ENCODE data around the gene GRID2. TPM values are rescaled to one million over a fixed set of nuclear protein-coding genes. Genes with fewer than 3 reads are reported as not detected.

Gene GRID2
- total and polyA plus RNA-seq, 2 of the 13 experiments (the other 11 are each of a cell fraction or from before 2014, with no cell fraction given) = not detected

DNA sequence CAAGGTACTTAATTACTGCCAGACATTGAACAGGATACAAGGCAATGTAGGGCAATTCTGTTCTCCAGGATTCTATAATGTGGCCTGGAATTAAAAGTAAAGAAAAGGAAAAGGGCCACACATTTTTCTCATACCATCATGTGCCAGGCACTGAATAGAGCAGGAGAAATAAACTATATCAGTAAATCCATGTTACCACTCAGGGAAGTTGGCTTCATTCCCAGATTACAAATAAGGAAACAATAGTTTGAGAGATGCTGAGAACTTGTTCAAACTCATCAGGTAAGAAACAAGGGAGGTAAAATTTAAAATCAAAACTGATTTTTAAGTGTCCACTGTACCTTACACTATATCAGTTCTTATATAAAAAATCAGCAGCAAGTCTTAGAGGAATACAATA lies 879.8 kb downstream of the GRID2 start:
- no peak for ATAC-seq
- no peaks in the 10 kb centered on the region for H3K36me3 ChIP-seq (replicated peaks in 1 of 2; ENCODE audit: control insufficient read depth in 1 of 2, insufficient read depth in 2 of 2, low read length in 2 of 2)

DNA sequence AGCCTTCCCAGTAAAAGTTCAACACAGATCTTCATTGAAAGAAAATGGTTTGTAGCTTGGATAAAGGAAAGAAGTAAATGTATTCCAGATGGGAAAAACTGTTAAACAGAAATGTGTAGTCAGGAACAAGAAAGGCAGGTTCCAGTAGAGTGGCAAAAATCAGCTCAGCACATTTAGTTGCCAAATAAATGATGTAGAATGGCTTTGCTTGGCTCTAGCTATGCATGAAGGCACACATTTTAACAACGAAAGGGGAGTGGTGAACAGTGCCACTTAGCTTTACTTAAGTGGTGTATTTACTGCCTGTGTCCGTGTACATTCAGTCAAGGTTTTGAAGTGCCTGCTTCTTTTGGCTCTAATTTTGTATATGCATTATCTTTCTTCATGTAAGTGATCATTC lies 880.3 kb downstream of the GRID2 start:
- in situ Hi-C loops (cut with HindIII; ENCODE audit: extremely low pct_ligation_motif_present, low pct_unique_long_range_greater_than_20kb) (no loop called here), intact Hi-C loops (cut with micrococcal nuclease; ENCODE audit: unreplicated experiment) (no loop called here)
- POLR2A ChIA-PET = no interaction called here
- H3K4me3 ChIP-seq (replicated peaks in 1 of 3; ENCODE audit: insufficient read depth in 1 of 3, low read depth in 2 of 3, low read length in 3 of 3) = no peak overlapping the region
- H3K79me2 ChIP-seq (ENCODE audit: insufficient read depth, low read length) = no peaks in the 10 kb centered on the region
- CTCF ChIA-PET (ENCODE audit: low intra/inter-chr PET ratio, low total read pairs) = no interaction called here
- no peak for FAIRE-seq
- no peak overlapping the region for H3K27ac ChIP-seq (ENCODE audit: extremely low read length, insufficient read depth, low read length)
- no peaks in the 10 kb centered on the region for H3K9me3 ChIP-seq (ENCODE audit: low read length)
- H3K36me3 ChIP-seq (replicated peaks in 1 of 2; ENCODE audit: control insufficient read depth in 1 of 2, insufficient read depth in 2 of 2, low read length in 2 of 2) = no peaks in the 10 kb centered on the region
- no peak overlapping the region for H3K4me2 ChIP-seq (ENCODE audit: low read depth, low read length)
- no peak for DNase-seq (ENCODE audit: low spot score)
- no peaks in the 10 kb centered on the region for H3K4me1 ChIP-seq (ENCODE audit: insufficient read depth, low read length)
- H4K20me1 ChIP-seq (ENCODE audit: insufficient read depth, low read length) = no peaks in the 10 kb centered on the region
- WGBS (ENCODE audit: low lambda C conversion rate) = 3% methylated on average over 2 of the region's 2 CpGs
- no peaks in the 10 kb centered on the region for H3K27me3 ChIP-seq (ENCODE audit: control insufficient read depth in 1 of 2, insufficient read depth in 2 of 2, low read length in 2 of 2)
- BruUV-seq (replicated peaks) = no TSS peak
- no peak for ATAC-seq
- no peak overlapping the region for H2AFZ ChIP-seq (ENCODE audit: low read length)
- H3K9ac ChIP-seq (ENCODE audit: insufficient read depth, low read depth, low read length) = no peak overlapping the region
- TF ChIP-seq NCOR1 (IDR thresholded peaks at IDR 0.05; ENCODE audit: borderline replicate concordance, low read length) = no peak
- TF ChIP-seq ZNF816 (CRISPR knock-in tag; IDR thresholded peaks at IDR 0.05; ENCODE audit: borderline replicate concordance) = no peak
- no peak for TF ChIP-seq ERF (CRISPR knock-in tag; IDR thresholded peaks at IDR 0.05)
- TF ChIP-seq SNAPC2 (CRISPR knock-in tag; IDR thresholded peaks at IDR 0.05) = no peak
- no peak for TF ChIP-seq ZNF235 (CRISPR knock-in tag; IDR thresholded peaks at IDR 0.05; ENCODE audit: borderline replicate concordance)
- TF ChIP-seq KDM5B (CRISPR knock-in tag; IDR thresholded peaks at IDR 0.05; ENCODE audit: borderline replicate concordance) = no peak
- no peak for TF ChIP-seq SP5 (CRISPR knock-in tag; IDR thresholded peaks at IDR 0.05; ENCODE audit: borderline replicate concordance, low read depth)
- no peak for TF ChIP-seq ZNF10 (CRISPR knock-in tag; IDR thresholded peaks at IDR 0.05; ENCODE audit: borderline replicate concordance, low read depth)
- TF ChIP-seq ZNF446 (CRISPR knock-in tag; IDR thresholded peaks at IDR 0.05) = no peak
- TF ChIP-seq ZNF770 (CRISPR knock-in tag; IDR thresholded peaks at IDR 0.05) = no peak
- TF ChIP-seq, protein P1, sequence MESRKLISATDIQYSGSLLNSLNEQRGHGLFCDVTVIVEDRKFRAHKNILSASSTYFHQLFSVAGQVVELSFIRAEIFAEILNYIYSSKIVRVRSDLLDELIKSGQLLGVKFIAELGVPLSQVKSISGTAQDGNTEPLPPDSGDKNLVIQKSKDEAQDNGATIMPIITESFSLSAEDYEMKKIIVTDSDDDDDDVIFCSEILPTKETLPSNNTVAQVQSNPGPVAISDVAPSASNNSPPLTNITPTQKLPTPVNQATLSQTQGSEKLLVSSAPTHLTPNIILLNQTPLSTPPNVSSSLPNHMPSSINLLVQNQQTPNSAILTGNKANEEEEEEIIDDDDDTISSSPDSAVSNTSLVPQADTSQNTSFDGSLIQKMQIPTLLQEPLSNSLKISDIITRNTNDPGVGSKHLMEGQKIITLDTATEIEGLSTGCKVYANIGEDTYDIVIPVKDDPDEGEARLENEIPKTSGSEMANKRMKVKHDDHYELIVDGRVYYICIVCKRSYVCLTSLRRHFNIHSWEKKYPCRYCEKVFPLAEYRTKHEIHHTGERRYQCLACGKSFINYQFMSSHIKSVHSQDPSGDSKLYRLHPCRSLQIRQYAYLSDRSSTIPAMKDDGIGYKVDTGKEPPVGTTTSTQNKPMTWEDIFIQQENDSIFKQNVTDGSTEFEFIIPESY (CRISPR knock-in tag; IDR thresholded peaks at IDR 0.05) = no peak

More for the DNA sequence above, 879.8 kb downstream of the GRID2 start:
- in situ Hi-C loops (cut with HindIII; ENCODE audit: extremely low pct_ligation_motif_present, low pct_unique_long_range_greater_than_20kb) = no loop called here
- TF ChIP-seq NCOA2 (CRISPR knock-in tag; IDR thresholded peaks at IDR 0.05) (no peak), CREB1 (IDR thresholded peaks at IDR 0.05) (no peak), CREB1 (CRISPR knock-in tag; IDR thresholded peaks at IDR 0.05) (no peak), ATF5 (CRISPR knock-in tag; IDR thresholded peaks at IDR 0.05; ENCODE audit: low read depth) (no peak), ZMYM4 (CRISPR knock-in tag; IDR thresholded peaks at IDR 0.05) (no peak)
- Histone ChIP-seq H2AFZ (ENCODE audit: low read length) (no peak overlapping the region), H3K9me3 (ENCODE audit: low read length) (no peaks in the 10 kb centered on the region), H3K4me1 (ENCODE audit: insufficient read depth, low read length) (no peaks in the 10 kb centered on the region), H3K27me3 (ENCODE audit: control insufficient read depth in 1 of 2, insufficient read depth in 2 of 2, low read length in 2 of 2) (no peaks in the 10 kb centered on the region), H3K4me2 (ENCODE audit: low read depth, low read length) (no peak overlapping the region), H3K27ac (ENCODE audit: extremely low read length, insufficient read depth, low read length) (no peak overlapping the region), H3K79me2 (ENCODE audit: insufficient read depth, low read length) (no peaks in the 10 kb centered on the region), H3K4me3 (replicated peaks in 1 of 3; ENCODE audit: insufficient read depth in 1 of 3, low read depth in 2 of 3, low read length in 3 of 3) (no peak overlapping the region), H3K9ac (ENCODE audit: insufficient read depth, low read depth, low read length) (no peak overlapping the region), H4K20me1 (ENCODE audit: insufficient read depth, low read length) (no peaks in the 10 kb centered on the region)
- DNase-seq (ENCODE audit: low spot score) (no peak), FAIRE-seq (no peak)
- intact Hi-C loops (cut with micrococcal nuclease; ENCODE audit: unreplicated experiment) = no loop called here
- BruUV-seq (replicated peaks) = no TSS peak
- POLR2A ChIA-PET = no interaction called here
- CTCF ChIA-PET (ENCODE audit: low intra/inter-chr PET ratio, low total read pairs) = no interaction called here

Data from HepG2 (cell line).